Thoracic aorta endothelial cell (primary cell): ENCODE data around the gene BDNF. TPM values are rescaled to one million over a fixed set of nuclear protein-coding genes. Genes with fewer than 3 reads are reported as not detected.

Source experiments
- total RNA-seq: library from RNA; depleted of rRNA; stranded (reverse); fragments of >200 nt; gene quantifications from 2 replicates; pipeline ENCODE4 v1.2.3, GENCODE V29; 2012

Gene BDNF
- total RNA-seq: 0.72 and 0.93 TPM in 2 replicates

GRCh38 chr11:27700351-27701301, at the start of gene BDNF:
BDNF (minus strand) TSS chr11:27700455; CDS start chr11:27658564, 41,891 bp downstream.

Other genes with a start within 250 kb of the BDNF start
- gene LGR4, start 227.7 kb downstream of the BDNF start, total RNA-seq: 11.6 and 15.3 TPM in 2 replicates
- gene LIN7C, start 193.7 kb downstream of the BDNF start, total RNA-seq: 69.4 and 81.2 TPM in 2 replicates